Erythroblast (primary cell): Measurements from ENCODE around the gene BIRC5.

Experiments
- DNase-seq, 2 experiments: peaks; one replicate each; lab custom pipeline; 2025; lab: John Stamatoyannopoulos, UW
- GATA1 ChIP-seq: IDR thresholded peaks from 2 replicates; pipeline ENCODE4 v1.6.1; 2011; ENCODE audit warnings: low read depth, mild to moderate bottlenecking, control low read depth, low read length, moderate library complexity
- POLR2A ChIP-seq: IDR thresholded peaks from 2 replicates; pipeline ENCODE4 v1.6.1; 2011; ENCODE audit warnings: mild to moderate bottlenecking, low read length

Gene BIRC5

DNA sequence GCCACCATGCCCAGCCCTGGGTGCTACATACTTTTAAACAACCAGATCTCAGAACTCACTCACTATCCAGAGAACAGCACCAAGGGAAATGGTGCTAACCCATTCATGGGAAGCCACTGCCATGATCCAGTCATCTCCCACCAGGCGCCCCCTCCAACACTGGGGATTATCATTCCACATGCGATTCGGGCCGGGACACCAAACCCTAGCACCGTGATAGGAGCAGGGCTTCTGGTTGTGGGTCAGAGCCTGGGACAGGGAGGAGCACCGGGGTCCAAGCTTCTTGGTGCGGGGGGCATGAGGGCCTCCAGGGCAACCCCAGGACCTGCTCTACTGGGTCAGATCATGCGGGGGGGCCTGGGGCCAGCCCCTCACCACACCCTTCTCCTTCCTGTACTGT, 21.8 kb downstream of the BIRC5 start:
- no peak for TF ChIP-seq GATA1
- no peak for TF ChIP-seq POLR2A
- DNase-seq: no peak

DNA sequence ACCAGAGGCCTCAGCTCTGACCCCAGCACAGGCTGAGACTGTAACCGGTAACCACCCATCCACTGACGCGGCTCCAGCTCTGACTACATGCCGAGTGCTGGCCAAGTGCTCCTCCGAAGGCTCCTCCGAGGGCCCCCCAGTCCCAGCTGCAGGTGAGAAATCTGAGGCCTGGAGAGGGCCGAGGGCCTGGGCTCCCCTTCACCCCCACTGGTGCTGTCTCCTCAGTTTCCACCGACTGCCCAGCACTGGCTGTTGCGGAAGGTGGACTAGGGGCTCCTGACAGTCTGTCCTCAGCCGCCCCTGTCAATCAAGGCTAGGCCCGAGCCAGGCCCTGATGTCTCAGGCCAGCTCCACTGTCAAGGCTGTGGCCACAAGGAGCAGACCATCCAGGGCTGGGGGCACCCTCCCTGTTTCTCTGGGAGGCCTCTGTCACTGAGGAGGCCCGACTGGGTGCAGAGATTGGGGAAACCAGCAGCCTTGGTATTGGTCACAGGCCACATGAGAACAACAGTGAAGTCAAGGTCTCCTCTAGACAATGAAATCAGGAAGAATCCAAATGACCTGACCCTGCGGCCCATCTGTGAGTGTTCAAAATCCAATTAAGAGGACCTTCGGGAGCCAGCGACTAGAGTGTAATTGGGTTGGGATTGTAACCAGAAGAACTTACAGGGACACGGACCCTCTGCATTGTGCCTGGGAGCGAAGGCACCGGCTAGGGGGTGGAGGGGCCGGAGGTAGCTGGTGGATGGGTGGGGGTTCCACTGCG, 22.5 kb downstream of the BIRC5 start:
- DNase-seq: no peak
- TF ChIP-seq POLR2A: no peak
- TF ChIP-seq GATA1: no peak

DNA sequence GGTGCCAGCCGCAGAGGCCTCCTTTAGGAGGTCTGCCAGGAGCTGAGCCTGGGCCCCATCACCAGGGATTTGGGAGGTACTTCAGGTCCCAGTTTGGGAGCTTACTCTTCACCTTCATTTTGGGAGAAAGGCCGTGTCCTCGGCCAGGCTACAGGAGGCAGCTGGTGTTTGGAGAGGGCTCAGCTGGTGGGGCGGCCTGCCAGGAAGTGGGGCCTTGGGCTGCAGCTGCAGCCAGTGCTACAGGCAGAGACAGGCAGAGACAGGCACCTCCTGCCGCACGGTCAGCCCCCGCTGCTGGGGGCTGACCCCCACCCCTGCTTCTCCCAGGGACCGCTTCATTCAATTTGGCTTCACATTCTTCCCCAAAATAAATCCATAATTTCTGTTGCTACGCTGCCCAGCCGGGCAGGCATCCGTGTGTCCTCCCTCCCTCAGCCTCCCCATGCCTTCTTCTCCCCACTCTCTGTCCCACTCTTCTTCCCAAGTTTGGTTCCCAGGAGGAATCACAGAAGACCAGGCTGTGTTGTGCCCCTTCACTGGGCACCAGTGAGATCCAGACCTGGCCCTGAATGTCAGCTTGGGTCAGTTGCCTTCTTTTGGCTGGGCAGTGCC, 23.5 kb downstream of the BIRC5 start:
- no peak for TF ChIP-seq POLR2A
- no peak for TF ChIP-seq GATA1
- no peak for DNase-seq

DNA sequence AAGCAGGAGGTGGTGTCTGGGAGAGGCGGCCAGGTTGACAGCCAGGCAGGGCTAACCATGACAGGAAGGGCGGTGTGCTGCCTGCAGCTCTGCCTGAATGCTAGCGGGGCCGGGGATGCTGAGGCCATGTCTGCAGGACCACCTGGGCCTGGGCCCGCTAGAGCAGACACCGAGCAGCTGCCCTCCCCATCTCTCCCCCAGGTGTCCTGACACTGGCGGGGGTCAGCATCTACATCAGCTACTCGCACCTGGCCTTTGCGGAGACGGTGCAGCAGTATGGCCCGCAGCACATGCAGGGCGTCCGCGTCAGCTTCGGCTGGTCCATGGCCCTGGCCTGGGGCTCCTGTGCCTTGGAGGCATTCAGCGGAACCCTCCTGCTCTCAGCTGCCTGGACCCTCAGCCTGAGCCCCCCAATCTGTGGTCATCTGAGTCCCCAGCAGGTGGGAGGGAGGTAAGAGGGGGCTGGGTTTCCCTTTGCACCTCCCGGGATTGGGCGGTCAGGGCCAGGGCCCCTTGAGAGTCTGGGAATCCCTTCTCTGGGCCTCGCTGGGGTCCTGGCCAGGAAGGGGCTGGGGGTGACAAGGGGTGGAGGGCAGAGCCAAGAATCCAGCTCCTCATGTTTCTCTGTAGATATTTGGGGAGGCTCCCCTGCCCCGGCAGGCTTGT, 24.9 kb downstream of the BIRC5 start:
- TF ChIP-seq GATA1 (no peak), POLR2A (no peak)

DNA sequence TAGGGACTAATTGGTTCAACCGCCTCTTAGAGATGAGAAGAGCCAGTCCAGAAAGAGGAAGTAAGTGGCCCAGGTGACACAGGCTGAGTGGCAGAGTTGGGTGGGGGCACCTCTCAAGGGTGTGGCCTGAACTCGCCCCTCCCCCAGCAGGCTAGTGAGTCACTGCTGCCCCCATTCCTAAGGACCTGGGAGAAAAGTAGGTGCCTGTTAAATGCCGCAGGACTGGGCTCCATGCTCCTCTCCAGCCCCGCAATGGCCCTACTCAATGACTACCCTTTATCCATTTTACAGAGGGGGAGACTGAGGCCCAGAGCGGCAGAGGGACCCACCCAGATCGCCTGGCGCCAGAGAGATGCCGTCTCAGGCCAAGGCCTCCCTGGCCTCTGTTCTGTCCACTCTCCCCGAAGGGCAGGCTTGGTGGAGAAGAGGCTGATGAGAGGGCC, 25.5 kb downstream of the BIRC5 start:
- no peak for DNase-seq
- TF ChIP-seq POLR2A (no peak), GATA1 (no peak)

More for the DNA sequence above, 24.9 kb downstream of the BIRC5 start:
- DNase-seq: no peak

DNA sequence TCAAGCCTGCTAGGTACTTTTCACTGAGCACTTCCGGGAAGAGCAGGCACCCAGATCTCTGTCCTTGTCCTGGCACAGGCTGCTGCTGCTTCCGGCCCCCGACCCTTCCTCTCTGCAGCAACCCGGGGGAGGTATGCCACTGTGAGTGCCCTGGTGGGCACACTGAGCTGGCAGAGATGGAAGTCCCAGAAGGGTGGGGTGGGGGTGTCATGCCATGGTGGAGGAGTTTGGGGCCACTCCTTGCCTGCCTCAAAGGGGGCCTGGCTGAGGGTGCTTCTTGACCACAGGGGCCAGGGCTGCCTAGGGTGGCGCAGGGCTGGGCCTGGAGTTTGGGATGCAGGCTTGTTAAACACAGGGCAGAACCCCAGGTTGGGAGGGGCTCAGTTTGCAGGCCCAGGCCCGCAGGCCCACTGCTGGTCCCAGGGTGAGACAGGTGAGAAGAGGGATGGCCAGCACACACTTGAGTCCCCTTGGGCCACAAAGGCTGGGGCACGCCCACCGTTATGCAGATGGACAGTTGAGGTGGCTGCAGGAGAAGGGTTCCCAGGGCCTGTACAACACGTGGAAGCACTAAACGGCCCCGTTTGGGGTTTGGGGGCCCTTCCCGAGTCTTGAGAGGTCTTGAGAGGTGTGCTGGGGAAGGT, 26.1 kb downstream of the BIRC5 start:
- TF ChIP-seq GATA1 (no peak), POLR2A (no peak)
- no peak for DNase-seq

DNA sequence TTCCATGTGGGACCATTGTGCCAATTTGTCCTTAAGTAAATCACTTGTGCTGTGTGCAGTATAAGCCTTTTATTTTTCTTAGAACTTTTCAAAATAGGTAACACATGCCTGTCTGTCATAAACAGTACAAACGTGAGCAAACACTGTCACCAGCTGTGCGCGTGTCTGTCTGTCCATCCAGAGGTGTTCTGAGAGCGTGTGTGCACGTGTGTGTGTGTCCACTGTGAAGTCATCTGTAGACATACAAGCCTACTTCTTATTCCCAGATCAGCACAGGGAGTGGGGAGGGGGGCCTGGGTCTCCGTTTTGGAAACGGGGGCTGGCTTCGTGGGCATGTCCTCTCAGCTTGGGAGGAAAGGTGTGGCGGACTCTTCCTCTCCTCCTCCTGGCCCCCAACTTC, 26.8 kb downstream of the BIRC5 start:
- no peak for DNase-seq
- TF ChIP-seq POLR2A (no peak), GATA1 (no peak)

DNA sequence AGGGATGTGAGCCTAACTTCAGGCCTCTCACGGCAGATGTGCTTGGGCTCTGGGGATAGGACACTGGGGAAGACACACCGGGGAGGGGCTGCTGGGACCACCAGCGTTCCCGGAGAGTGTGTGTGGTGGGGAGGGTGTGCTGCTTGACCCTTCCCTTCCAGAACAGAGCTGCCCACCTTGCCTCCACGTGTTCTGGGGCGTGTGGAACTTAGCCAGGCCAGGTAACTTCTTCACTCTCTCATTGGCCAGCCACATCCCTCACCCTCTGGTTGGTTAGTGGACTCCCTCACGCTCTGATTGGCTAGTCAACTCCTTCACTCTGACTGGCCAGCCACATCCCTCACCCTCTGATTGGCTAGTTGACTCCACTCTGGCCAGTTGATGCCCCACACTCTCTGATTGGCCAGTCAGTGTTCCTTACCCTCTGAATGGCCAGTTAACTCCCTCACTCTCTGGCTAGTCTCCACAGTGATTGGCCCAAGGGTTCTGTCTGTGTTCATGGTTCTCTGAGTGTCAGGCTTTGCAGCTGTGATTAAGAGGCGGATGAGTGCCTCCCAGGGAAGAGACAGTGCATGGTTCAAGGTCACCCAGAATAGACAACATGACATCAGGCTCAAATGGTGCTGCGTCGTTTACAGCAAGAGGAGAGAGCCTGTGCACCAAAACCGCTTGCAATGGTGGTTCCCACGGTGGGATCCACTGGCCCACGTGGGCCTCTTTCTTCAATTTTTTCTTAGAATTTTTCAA, 27.4 kb downstream of the BIRC5 start:
- TF ChIP-seq GATA1 (no peak), POLR2A (no peak)
- DNase-seq: peak; percentile 22 to 70

DNA sequence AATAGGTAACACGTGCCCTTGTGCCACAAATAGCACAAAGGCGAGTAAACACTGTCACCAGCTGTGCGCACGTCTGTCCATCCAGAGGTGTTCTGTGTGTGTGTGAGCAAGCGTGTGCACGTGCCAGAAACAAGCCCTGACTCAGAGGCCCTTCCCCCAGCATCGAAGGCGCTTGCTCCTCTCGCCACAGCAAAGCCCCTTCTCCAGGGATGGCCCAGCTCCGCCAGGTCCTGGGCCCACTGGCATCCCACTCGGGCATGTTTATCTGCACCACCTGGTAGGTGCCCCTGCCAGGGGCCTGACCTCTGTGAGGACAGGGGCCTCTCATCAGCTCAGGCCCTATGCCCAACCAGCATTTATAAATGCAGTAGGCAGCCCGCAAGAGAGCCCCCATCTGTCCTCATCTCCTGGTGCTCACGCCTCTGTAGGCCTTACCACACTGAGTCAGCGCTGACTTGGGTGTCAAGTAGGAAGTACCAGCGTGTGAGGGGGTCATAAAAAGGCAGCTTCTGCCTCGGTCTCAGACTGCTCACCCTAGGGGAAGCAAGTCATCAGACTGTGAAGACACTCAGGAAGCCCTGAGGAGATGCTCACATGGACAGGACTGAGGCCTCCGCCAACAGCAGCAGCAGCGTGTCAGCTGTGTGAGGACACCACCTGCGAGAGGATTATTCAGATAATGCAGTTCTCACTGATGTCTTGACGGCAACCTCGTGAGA, 28.1 kb downstream of the BIRC5 start:
- TF ChIP-seq POLR2A: no peak
- TF ChIP-seq GATA1: no peak
- no peak for DNase-seq

DNA sequence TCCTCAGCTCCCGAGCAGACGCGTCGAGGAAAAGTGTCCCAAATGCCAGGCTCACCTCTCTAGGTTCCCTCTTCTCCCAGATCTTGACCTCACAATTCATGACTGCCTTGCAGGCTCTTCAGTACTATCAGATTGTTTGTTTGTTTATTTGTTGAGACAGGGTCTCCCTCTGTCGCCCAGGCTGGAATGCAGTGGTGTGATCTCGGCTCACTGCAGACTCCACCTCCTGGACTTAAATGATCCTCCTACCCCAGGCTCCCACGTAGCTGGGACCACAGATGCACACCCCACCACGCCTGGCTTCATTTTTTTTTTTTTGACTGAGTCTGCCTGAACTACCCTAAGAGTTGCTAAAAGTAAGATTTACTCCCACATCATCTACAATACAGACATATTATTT, 33.3 kb downstream of the BIRC5 start:
- no peak for DNase-seq
- no peak for TF ChIP-seq POLR2A
- TF ChIP-seq GATA1: no peak

DNA sequence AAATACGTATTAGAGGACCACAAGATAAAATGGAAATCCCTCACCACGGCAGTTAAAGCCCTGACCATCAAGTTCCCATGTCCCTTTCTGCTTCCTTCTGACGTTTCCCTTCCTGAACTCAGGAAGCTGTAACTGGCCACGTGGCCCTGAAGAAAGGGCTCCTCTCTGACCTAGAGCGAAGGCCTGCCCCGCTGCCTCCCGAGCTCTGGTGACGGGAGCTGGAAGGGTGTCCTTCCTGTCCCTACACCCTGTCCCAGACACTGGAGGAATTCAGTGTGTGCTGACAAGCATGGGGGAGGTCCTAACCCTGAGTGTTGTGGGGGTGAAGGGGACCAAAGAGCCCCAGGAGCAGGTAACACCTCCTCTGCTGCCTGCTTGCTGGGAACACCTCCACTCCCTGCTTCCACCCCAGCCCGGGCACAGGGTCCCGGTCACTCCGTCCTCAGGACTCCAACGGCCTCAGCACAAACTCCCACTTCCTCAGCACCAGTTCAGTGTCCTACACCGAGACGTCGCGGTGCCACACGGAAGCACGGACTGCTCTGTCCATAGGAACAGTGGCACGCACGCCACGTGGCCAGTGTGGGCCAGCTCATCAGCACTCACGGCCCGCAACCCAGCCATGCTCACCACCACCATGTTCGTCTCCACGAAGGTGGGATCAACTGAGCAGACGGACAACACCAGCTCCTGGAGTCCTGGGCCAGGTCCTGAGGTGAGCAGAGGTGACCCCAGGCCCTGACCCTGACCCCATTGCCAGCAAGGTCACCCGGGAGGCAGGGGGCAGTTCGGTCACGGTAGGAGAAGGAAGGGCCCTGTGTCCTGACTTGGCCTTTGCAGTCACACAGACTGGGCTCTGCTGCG, 34.2 kb downstream of the BIRC5 start:
- no peak for TF ChIP-seq POLR2A
- no peak for TF ChIP-seq GATA1
- DNase-seq: no peak
